Liver (tissue), 9 donors: ENCODE measurements around the gene HSPB2. TPM values are rescaled to one million over a fixed set of nuclear protein-coding genes. Genes with fewer than 3 reads are reported as not detected.

ENCODE experiments used
- DNase-seq: peaks from one replicate; pipeline ENCODE4 v3.0.0-alpha.2; 2017; ENCODE audit warnings: low spot score
- H3K27ac ChIP-seq, 2 donors: one replicate each; pipeline ENCODE4 v1.7.0; 2013; ENCODE audit warnings: inconsistent platforms in 2 of 2, low read length in 2 of 2, control low read depth in 1 of 2, low read depth in 1 of 2, mild to moderate bottlenecking in 1 of 2
- H3K27me3 ChIP-seq, 4 donors: one replicate each; pipeline versions ENCODE4 v1.6.1 to v1.7.0; 2013; ENCODE audit warnings: low read length in 3 of 4, inconsistent platforms in 1 of 4, mild to moderate bottlenecking in 1 of 4, moderate library complexity in 1 of 4; ENCODE audit not compliant: control insufficient read depth in 4 of 4, insufficient read depth in 4 of 4
- H3K36me3 ChIP-seq, 4 donors: one replicate each; pipeline versions ENCODE4 v1.6.1 to v1.7.0; 2013; ENCODE audit warnings: low read length in 3 of 4, mild to moderate bottlenecking in 3 of 4, low read depth in 1 of 4, moderate library complexity in 1 of 4; ENCODE audit not compliant: control insufficient read depth in 4 of 4, insufficient read depth in 3 of 4
- H3K4me1 ChIP-seq, 4 donors: one replicate each; pipeline versions ENCODE4 v1.6.1 to v1.7.0; 2013; ENCODE audit warnings: low read length in 3 of 4, mild to moderate bottlenecking in 3 of 4, moderate library complexity in 1 of 4; ENCODE audit not compliant: control insufficient read depth in 4 of 4, insufficient read depth in 4 of 4
- H3K4me3 ChIP-seq, 3 donors: one replicate each; pipeline versions ENCODE4 v1.6.1 to v1.7.0; 2013; ENCODE audit warnings: low read length in 3 of 3, control low read depth in 1 of 3, low read depth in 1 of 3, mild to moderate bottlenecking in 1 of 3
- H3K9ac ChIP-seq, 2 donors: one replicate each; pipeline ENCODE4 v1.7.0; 2013; ENCODE audit warnings: low read length in 2 of 2, mild to moderate bottlenecking in 2 of 2, moderate library complexity in 2 of 2, control low read depth in 1 of 2, low read depth in 1 of 2
- H3K9me3 ChIP-seq, 4 donors: one replicate each; pipeline versions ENCODE4 v1.6.1 to v1.7.0; 2013; ENCODE audit warnings: low read length in 3 of 4; ENCODE audit not compliant: control insufficient read depth in 4 of 4
- CTCF ChIP-seq: fragments of 150-350 bp; IDR thresholded peaks from 2 replicates; pipeline ENCODE4 v1.5.1; 2017; ENCODE audit warnings: improper control_type of control experiment, low read depth, low read length; ENCODE audit not compliant: missing input control
- HNF4G ChIP-seq: IDR thresholded peaks from 2 replicates; pipeline ENCODE4 v1.6.1; 2016; ENCODE audit warnings: antibody characterized with exemption
- RAD21 ChIP-seq, 2 donors: IDR thresholded peaks; 2 replicates each; pipeline ENCODE4 v1.6.1; 2016; ENCODE audit warnings: antibody characterized with exemption in 2 of 2, mild to moderate bottlenecking in 2 of 2
- RXRA ChIP-seq, 2 donors: IDR thresholded peaks; 2 replicates each; pipeline ENCODE4 v1.6.1; 2017 to 2018; ENCODE audit warnings: antibody characterized with exemption in 2 of 2, mild to moderate bottlenecking in 1 of 2
- TAF1 ChIP-seq: conservative IDR thresholded peaks from 2 replicates; pipeline ENCODE4 v1.6.1; 2016; ENCODE audit warnings: antibody characterized with exemption, mild to moderate bottlenecking
- YY1 ChIP-seq: IDR thresholded peaks from 2 replicates; pipeline ENCODE4 v1.6.1; 2016; ENCODE audit warnings: antibody characterized with exemption, mild to moderate bottlenecking
- ZBTB33 ChIP-seq: IDR thresholded peaks from 2 replicates; pipeline ENCODE4 v1.6.1; 2016; ENCODE audit warnings: antibody characterized with exemption
- WGBS: extraction: QIAGEN DNeasy Blood & Tissue Kit; methylation state at CpG from one replicate; pipeline ENCODE4 v1.1.7; 2013; 5-methylcytosine and 5-hydroxymethylcytosine counted together
- polyA plus RNA-seq, 2 donors: library from polyadenylated mRNA; stranded (reverse) in 1 of 2; unstranded in 1 of 2; fragments of 200-250 nt in 1 of 2; fragments of >200 nt in 1 of 2; fragmentation: Nextera tagmentation in 1 of 2; extraction: Ambion mirVana in 1 of 2; gene quantifications; one replicate each; pipeline versions ENCODE4 v1.2.1 to v1.2.3, GENCODE V29; 2013 to 2015
- total RNA-seq, 2 donors: library from RNA; depleted of rRNA; stranded (reverse); fragments of >200 nt; gene quantifications; one replicate each; pipeline ENCODE4 v1.2.3, GENCODE V29; 2014
- TF ChIP-seq, protein P1 (sequence below): IDR thresholded peaks from 2 replicates; pipeline ENCODE4 v1.6.1; 2016; ENCODE audit warnings: antibody characterized with exemption
- donor health status: healthy.
- donor health status: healthy.
- donor health status: healthy.
- donor health status: healthy.
- donor health status: healthy.

The HSPB2 gene
- total and polyA plus RNA-seq, 4 donors, result 0.14 to 0.85 (median 0.61) TPM; not detected in 1

DNA sequence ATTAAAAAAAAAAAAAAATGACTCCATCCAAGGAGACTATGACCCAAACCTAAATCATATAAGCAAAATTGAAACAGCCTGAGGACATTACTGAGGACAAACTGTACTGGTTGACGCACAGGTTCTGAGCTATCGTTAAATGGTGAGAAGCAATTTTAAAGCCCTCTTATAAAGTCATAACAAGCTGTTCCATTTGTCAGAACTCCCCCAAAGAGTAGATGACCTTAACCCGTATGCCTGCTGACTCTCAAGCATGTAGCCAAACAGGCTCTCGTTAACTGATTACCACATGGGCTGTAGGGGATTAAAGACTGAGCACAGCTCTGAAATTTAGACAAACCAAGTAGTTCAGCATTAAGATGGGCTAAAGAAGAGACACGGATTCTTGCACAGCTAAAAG lies 3.2 kb upstream of the HSPB2 start (continued):
- TF ChIP-seq CTCF, result no peak

GRCh38 chr11:111910676-111911562 lies 1.6 kb upstream of the HSPB2 start:
- no peak overlapping the region for H3K4me3 ChIP-seq
- no peak for DNase-seq

More at GRCh38 chr11:111910676-111911562, 1.6 kb upstream of the HSPB2 start:
- H3K9ac ChIP-seq, result no peak overlapping the region
- H3K9me3 ChIP-seq, result no peaks in the 10 kb centered on the region
- peak overlapping the region in 1 of 2 donors; percentile 62 for H3K27ac ChIP-seq
- TF ChIP-seq YY1 (no peak), TAF1 (no peak), RAD21 (IDR thresholded peaks at IDR 0.05) (no peak), HNF4G (no peak), ZBTB33 (no peak), CTCF (no peak), RXRA (IDR thresholded peaks at IDR 0.05) (no peak)
- TF ChIP-seq, protein P1, sequence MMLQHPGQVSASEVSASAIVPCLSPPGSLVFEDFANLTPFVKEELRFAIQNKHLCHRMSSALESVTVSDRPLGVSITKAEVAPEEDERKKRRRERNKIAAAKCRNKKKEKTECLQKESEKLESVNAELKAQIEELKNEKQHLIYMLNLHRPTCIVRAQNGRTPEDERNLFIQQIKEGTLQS, result no peak
- no peaks in the 10 kb centered on the region for H3K27me3 ChIP-seq
- WGBS, result 75% methylated on average over 9 of the region's 9 CpGs
- H3K36me3 ChIP-seq, result no peaks in the 10 kb centered on the region
- H3K4me1 ChIP-seq, result no peaks in the 10 kb centered on the region
